Hepatocyte (in vitro differentiated cells): Measurements from ENCODE around the gene TPGS1.

Experiments
- CTCF ChIP-seq: fragments of 200-600 bp; sonication (generic); IDR thresholded peaks from 2 replicates; pipeline ENCODE4 v1.5.1; 2016; ENCODE audit warnings: antibody characterized with exemption, mild to moderate bottlenecking; ENCODE audit not compliant: poor library complexity
- EZH2 ChIP-seq: fragments of 200-600 bp; sonication (generic); IDR thresholded peaks from 2 replicates; pipeline ENCODE4 v1.6.1; 2016; ENCODE audit warnings: antibody characterized with exemption, mild to moderate bottlenecking, borderline replicate concordance

GRCh38 chr19:507286-508203, at the start of gene TPGS1:
- TF ChIP-seq EZH2 (no peak), CTCF (no peak)
